Peyer's patch (tissue), 4 donors: ENCODE results near the gene TMEM119.

Experiments used
- POLR2A ChIP-seq, 2 donors: fragments of 450-650 bp; IDR thresholded peaks; one replicate each; pipeline ENCODE4 v1.5.1; 2017; ENCODE audit warnings: antibody characterized with exemption in 2 of 2, mild to moderate bottlenecking in 2 of 2, moderate library complexity in 2 of 2
- TF ChIP-seq, protein P1 (sequence below), 6 experiments: fragments of 450-650 bp in 4 of 6; fragments of 200-600 bp in 2 of 6; sonication (generic) in 1 of 6; IDR thresholded peaks; one replicate each; pipeline ENCODE4 v1.5.1; 2017 to 2019; ENCODE audit warnings: antibody characterized with exemption in 6 of 6, mild to moderate bottlenecking in 3 of 6, moderate library complexity in 1 of 6

DNA sequence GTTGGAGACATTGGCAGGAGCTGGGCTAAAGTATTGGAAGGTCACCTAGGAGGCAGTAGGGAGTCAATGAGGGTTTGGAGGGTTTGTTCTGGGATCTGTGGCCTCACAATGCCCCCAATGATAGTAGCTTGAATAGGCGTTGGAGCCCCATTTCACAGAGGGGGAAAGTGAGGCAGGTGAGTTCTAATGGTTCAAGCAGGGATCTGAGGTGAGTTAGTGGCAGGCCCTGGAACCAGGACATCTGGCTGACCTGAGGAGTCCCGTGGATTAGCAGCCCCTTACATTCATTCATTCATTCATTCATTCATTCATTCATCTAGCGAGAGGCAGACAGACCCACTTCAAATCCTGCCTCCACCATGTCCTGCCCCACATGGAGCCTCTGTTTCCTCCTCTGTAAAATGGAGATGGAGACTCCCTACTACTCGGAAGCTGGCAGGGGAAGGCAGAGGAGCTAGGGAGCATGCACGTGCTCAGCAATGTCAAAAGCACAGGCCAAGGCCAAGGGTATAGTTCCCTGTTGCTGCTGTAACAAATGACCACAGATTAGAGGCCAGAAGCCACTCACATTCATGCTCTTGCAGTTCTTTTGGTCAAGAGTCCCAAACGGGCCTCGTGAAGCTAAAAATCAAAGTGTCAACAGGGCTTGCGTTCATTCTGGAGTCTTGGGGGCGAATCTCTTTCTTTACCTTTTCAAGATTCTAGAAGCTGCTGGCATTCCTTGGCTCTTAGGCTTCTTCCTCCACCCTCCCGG lies 2.2 kb upstream of the TMEM119 start:
- TF ChIP-seq, protein P1, sequence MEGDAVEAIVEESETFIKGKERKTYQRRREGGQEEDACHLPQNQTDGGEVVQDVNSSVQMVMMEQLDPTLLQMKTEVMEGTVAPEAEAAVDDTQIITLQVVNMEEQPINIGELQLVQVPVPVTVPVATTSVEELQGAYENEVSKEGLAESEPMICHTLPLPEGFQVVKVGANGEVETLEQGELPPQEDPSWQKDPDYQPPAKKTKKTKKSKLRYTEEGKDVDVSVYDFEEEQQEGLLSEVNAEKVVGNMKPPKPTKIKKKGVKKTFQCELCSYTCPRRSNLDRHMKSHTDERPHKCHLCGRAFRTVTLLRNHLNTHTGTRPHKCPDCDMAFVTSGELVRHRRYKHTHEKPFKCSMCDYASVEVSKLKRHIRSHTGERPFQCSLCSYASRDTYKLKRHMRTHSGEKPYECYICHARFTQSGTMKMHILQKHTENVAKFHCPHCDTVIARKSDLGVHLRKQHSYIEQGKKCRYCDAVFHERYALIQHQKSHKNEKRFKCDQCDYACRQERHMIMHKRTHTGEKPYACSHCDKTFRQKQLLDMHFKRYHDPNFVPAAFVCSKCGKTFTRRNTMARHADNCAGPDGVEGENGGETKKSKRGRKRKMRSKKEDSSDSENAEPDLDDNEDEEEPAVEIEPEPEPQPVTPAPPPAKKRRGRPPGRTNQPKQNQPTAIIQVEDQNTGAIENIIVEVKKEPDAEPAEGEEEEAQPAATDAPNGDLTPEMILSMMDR (IDR thresholded peaks at IDR 0.05): no peak
- TF ChIP-seq POLR2A (IDR thresholded peaks at IDR 0.05): no peak
